ENCODE measurements around the gene CIBAR2. TPM values are rescaled to one million over a fixed set of nuclear protein-coding genes. Genes with fewer than 3 reads are reported as not detected.

CIBAR2 gene
- total and polyA plus RNA-seq, 9 of the 15 experiments (the other 6 are each of a cell fraction or from before 2014, with no cell fraction given) = not detected

DNA sequence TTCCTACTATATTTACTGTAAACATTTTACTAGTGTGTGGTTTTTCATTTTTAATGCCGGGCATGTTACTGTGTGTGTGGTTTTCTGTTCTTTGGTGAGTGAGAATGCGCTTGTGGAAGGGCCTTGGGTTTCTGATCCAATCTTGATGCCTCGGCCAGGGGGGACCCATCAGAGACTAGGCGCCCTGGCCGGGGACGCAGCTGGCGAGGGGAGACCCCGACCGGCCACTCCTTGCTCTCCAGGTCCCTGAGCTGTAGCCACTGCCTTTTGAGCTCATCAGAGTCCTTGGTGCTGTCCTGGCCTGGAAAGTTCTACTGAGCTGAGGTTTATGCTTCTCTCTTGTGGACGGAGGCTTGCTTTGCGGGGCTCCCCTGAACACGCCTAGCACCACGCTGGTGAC, 47.2 kb downstream of the CIBAR2 start (continued):
- TF ChIP-seq U2AF1 (optimal IDR thresholded peaks at IDR 0.05; ENCODE audit: low read depth, low read length) = no peak
- TF ChIP-seq, protein P1, sequence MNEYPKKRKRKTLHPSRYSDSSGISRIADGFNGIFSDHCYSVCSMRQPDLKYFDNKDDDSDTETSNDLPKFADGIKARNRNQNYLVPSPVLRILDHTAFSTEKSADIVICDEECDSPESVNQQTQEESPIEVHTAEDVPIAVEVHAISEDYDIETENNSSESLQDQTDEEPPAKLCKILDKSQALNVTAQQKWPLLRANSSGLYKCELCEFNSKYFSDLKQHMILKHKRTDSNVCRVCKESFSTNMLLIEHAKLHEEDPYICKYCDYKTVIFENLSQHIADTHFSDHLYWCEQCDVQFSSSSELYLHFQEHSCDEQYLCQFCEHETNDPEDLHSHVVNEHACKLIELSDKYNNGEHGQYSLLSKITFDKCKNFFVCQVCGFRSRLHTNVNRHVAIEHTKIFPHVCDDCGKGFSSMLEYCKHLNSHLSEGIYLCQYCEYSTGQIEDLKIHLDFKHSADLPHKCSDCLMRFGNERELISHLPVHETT (CRISPR knock-in tag; conservative IDR thresholded peaks at IDR 0.05 in 1 of 2, IDR thresholded peaks at IDR 0.05 in 1 of 2) = no peak
- TF ChIP-seq ZNF830 (CRISPR knock-in tag; IDR thresholded peaks at IDR 0.05) = no peak

DNA sequence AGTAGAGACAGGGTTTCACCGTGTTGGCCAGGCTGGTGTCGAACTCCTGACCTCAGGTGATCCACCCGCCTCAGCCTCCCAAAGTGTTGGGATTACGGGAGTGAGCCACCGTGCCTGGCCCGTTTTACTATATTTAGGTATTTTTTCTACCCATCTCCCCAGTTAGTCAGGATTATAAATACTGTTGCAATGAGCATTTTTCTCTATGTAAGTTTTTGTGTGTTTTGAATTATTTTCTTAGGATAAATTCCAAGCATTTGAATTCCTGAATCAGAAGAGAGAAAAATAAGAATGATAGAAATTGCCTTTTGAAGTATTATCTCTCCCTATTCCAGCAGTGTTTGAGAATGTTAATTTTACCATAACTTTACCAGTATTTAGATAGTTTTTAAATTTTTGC, 48.1 kb downstream of the CIBAR2 start:
- ATAC-seq (no peak), FAIRE-seq (no peak), DNase-seq (ENCODE audit: extremely low read depth in 1 of 4, low spot score in 3 of 4) (no peak)
- WGBS (ENCODE audit: insufficient coverage, low coverage, missing lambda C conversion rate) = 76% methylated on average over 6 of the region's 6 CpGs
- Histone ChIP-seq H3K36me3 (ENCODE audit: control insufficient read depth, insufficient read depth, low read length) (peaks cover 19% of the 10 kb centered on the region; the same call in 2 of the 3 replicates), H3K4me3 (no peak overlapping the region), H3K9ac (ENCODE audit: insufficient read depth in 1 of 2, low read depth in 2 of 2, low read length in 2 of 2) (no peak overlapping the region), H3K27ac (ENCODE audit: extremely low read depth, low read depth, low read length) (no peak overlapping the region), H3K4me2 (ENCODE audit: insufficient read depth, low read length) (no peak overlapping the region), H4K20me1 (replicated peaks; ENCODE audit: control insufficient read depth, insufficient read depth, low read length) (peaks cover 14% of the 10 kb centered on the region), H3K4me1 (replicated peaks in 1 of 2; ENCODE audit: control insufficient read depth in 2 of 2, insufficient read depth in 2 of 2, low read length in 2 of 2) (peaks cover 5 to 6% of the 10 kb centered on the region in 2 experiments; a peak in 4 of 5 replicates), H3K27me3 (ENCODE audit: control insufficient read depth in 2 of 2, insufficient read depth in 2 of 2, low read length in 2 of 2) (no peaks in the 10 kb centered on the region), H3K9me1 (ENCODE audit: control insufficient read depth, insufficient read depth, low read length) (no peaks in the 10 kb centered on the region), H2AFZ (ENCODE audit: low read depth, low read length) (no peak overlapping the region), H3K9me3 (replicated peaks; ENCODE audit: control insufficient read depth, insufficient read depth, low read depth, low read length) (no peaks in the 10 kb centered on the region), H3K79me2 (ENCODE audit: control insufficient read depth, insufficient read depth, low read length) (no peaks in the 10 kb centered on the region)
- no TSS peak for BruUV-seq (replicated peaks)
- intact Hi-C loops (cut with micrococcal nuclease) = no loop called here
- POLR2A ChIA-PET = interaction anchor here (0.7 kb wide), 1 partner anchor 12 kb away, joined by 3 read pairs; no protein-coding TSS in a partner anchor
- in situ Hi-C loops (cut with MboI) = no loop called here
- CTCF ChIA-PET (ENCODE audit: low intra/inter-chr PET ratio) = no interaction called here
- TF ChIP-seq, protein P2, sequence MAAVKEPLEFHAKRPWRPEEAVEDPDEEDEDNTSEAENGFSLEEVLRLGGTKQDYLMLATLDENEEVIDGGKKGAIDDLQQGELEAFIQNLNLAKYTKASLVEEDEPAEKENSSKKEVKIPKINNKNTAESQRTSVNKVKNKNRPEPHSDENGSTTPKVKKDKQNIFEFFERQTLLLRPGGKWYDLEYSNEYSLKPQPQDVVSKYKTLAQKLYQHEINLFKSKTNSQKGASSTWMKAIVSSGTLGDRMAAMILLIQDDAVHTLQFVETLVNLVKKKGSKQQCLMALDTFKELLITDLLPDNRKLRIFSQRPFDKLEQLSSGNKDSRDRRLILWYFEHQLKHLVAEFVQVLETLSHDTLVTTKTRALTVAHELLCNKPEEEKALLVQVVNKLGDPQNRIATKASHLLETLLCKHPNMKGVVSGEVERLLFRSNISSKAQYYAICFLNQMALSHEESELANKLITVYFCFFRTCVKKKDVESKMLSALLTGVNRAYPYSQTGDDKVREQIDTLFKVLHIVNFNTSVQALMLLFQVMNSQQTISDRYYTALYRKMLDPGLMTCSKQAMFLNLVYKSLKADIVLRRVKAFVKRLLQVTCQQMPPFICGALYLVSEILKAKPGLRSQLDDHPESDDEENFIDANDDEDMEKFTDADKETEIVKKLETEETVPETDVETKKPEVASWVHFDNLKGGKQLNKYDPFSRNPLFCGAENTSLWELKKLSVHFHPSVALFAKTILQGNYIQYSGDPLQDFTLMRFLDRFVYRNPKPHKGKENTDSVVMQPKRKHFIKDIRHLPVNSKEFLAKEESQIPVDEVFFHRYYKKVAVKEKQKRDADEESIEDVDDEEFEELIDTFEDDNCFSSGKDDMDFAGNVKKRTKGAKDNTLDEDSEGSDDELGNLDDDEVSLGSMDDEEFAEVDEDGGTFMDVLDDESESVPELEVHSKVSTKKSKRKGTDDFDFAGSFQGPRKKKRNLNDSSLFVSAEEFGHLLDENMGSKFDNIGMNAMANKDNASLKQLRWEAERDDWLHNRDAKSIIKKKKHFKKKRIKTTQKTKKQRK (IDR thresholded peaks at IDR 0.05; ENCODE audit: borderline replicate concordance, low read depth, low read length) = no peak
- no peak for TF ChIP-seq ADNP (tag; IDR thresholded peaks at IDR 0.05)
- no peak for TF ChIP-seq ZC3H8 (IDR thresholded peaks at IDR 0.05)
- no peak for TF ChIP-seq HMGN3 (IDR thresholded peaks at IDR 0.05; ENCODE audit: borderline replicate concordance, extremely low read depth, insufficient read length, low read depth, low read length)
- TF ChIP-seq CREB1 (IDR thresholded peaks at IDR 0.05) = no peak
- no peak for TF ChIP-seq CREB1 (CRISPR knock-in tag; IDR thresholded peaks at IDR 0.05)
- TF ChIP-seq EP400 (IDR thresholded peaks at IDR 0.05) = no peak
- TF ChIP-seq XRCC4 (IDR thresholded peaks at IDR 0.05; ENCODE audit: extremely low read depth, insufficient read depth, insufficient read length) = no peak
- TF ChIP-seq, protein P3, sequence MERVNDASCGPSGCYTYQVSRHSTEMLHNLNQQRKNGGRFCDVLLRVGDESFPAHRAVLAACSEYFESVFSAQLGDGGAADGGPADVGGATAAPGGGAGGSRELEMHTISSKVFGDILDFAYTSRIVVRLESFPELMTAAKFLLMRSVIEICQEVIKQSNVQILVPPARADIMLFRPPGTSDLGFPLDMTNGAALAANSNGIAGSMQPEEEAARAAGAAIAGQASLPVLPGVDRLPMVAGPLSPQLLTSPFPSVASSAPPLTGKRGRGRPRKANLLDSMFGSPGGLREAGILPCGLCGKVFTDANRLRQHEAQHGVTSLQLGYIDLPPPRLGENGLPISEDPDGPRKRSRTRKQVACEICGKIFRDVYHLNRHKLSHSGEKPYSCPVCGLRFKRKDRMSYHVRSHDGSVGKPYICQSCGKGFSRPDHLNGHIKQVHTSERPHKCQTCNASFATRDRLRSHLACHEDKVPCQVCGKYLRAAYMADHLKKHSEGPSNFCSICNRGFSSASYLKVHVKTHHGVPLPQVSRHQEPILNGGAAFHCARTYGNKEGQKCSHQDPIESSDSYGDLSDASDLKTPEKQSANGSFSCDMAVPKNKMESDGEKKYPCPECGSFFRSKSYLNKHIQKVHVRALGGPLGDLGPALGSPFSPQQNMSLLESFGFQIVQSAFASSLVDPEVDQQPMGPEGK (CRISPR knock-in tag; IDR thresholded peaks at IDR 0.05; ENCODE audit: borderline replicate concordance) = no peak
- TF ChIP-seq ZNF586 (CRISPR knock-in tag; conservative IDR thresholded peaks at IDR 0.05) = no peak

Data from K562 (cell line).